ENCODE results near the gene TMEM72.

- TF ChIP-seq CTCF (IDR thresholded peaks at IDR 0.05; ENCODE audit: extremely low read depth in 1 of 2, insufficient read depth in 1 of 2, low read depth in 1 of 2, low read length in 2 of 2) = no peak
- TF ChIP-seq POLR2A (IDR thresholded peaks at IDR 0.05; ENCODE audit: low read depth, low read length) = no peak
Observed at GRCh38 chr10:44893604-44894468, 17.3 kb upstream of the TMEM72 start.
